ENCODE results near the gene HPS1. TPM values are rescaled to one million over a fixed set of nuclear protein-coding genes. Genes with fewer than 3 reads are reported as not detected.
A peak's percentile ranks its signal among the peaks of the same experiment; 100 is the strongest.

HPS1 gene
- total RNA-seq, 2 donors from 2014 or later = 78.8 to 124 TPM

GRCh38 chr10:98417973-98418664 lies 28.6 kb downstream of the HPS1 start:
- Mint-ChIP-seq H3K27ac (no peak overlapping the region), H3K9me3 (no peaks in the 10 kb centered on the region), H3K36me3 (peaks cover 6% of the 10 kb centered on the region), H3K4me3 (no peak overlapping the region), H3K27me3 (no peaks in the 10 kb centered on the region), H3K4me1 (ENCODE audit: low read depth in 2 of 2) (peaks cover 11 to 14% of the 10 kb centered on the region in 2 donors)
- ATAC-seq (no peak), DNase-seq (ENCODE audit: low spot score) (no peak)

GRCh38 chr10:98417481-98417959 lies 29.2 kb downstream of the HPS1 start:
- peaks cover 11 to 14% of the 10 kb centered on the region in 2 donors for H3K4me1 Mint-ChIP-seq (ENCODE audit: low read depth in 2 of 2)
- H3K4me3 Mint-ChIP-seq = no peak overlapping the region
- H3K27me3 Mint-ChIP-seq = no peaks in the 10 kb centered on the region
- peaks cover 6% of the 10 kb centered on the region for H3K36me3 Mint-ChIP-seq
- DNase-seq (ENCODE audit: low spot score) (no peak), ATAC-seq (no peak)
- no peaks in the 10 kb centered on the region for H3K9me3 Mint-ChIP-seq
- H3K27ac Mint-ChIP-seq = no peak overlapping the region

GRCh38 chr10:98416606-98417388 lies 29.9 kb downstream of the HPS1 start:
- ATAC-seq (no peak), DNase-seq (ENCODE audit: low spot score) (no peak)
- Mint-ChIP-seq H3K27ac (no peak overlapping the region), H3K9me3 (no peaks in the 10 kb centered on the region), H3K27me3 (no peaks in the 10 kb centered on the region), H3K4me3 (no peak overlapping the region), H3K36me3 (peaks cover 6% of the 10 kb centered on the region), H3K4me1 (ENCODE audit: low read depth in 2 of 2) (peaks cover 11 to 14% of the 10 kb centered on the region in 2 donors)

DNA sequence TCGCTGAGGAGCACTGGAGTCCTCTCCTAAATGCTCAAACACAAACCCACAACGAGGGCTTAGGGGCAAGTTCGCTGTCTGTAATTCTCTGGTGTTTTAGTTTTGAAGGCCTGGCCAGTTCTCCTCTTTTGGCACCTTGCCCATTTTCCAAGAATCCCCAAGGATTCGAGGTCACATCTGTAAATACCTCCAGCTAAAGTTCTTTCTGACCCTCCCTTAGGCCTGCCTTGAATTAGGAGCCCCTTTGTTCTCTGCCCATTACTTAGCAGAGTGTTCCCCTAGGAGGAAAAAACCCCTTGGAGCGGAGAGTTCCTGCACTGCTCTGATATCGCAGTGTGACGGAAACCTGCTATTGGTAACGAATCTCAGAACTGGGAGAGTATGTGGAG lies 31.0 kb downstream of the HPS1 start:
- peak overlapping the region in 1 of 2 donors; percentile 70 for H3K27ac Mint-ChIP-seq
- ATAC-seq (no peak), DNase-seq (ENCODE audit: low spot score) (no peak)
- peaks cover 11 to 14% of the 10 kb centered on the region in 2 donors for H3K4me1 Mint-ChIP-seq (ENCODE audit: low read depth in 2 of 2)
- H3K4me3 Mint-ChIP-seq = no peak overlapping the region
- H3K9me3 Mint-ChIP-seq = no peaks in the 10 kb centered on the region
- no peaks in the 10 kb centered on the region for H3K27me3 Mint-ChIP-seq
- H3K36me3 Mint-ChIP-seq = no peaks in the 10 kb centered on the region

DNA sequence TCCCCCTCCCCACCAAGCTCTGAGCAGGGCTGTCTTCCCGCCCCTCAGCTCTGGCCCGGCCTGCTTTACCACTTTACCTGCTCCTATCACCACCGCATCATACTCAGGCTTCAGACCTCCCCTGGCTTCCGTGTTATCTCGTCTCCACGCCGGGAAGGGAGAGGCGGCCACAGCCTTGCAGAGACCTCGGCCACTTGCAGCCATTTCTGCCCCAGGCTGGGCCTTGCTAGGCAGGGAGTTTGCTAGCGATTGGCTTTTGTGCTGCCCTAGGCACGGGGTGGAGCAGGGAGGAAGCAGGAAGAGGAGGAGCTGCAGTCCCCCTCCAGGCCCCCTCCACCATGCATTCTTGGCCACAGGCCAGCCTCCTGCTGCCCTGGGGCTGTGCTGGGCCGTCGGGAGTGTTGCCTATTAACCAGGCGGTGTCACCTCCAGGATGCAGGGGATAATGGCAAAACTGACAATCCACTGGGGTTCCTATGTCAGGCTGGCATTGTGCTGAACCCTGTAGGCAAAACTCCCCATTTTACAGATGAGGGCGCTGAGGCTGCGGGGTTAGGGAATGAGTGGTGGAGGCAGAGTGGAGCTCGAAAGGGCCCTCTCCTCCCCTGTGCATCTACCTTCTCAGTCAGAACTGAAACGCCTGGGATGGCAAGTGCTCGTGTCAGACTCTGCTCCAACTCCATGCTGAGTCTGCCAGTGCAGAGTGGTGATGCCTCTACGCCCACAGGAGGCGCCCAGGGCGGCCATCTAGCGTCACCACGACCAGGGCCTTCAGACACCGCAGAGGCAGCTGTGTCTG lies 31.6 kb downstream of the HPS1 start, which contains the start of gene PYROXD2:
TSS of gene PYROXD2 (minus strand) at position 251 of the 799 bp plus-strand sequence. CDS start at position 204, 47 bp downstream.
- H3K27ac Mint-ChIP-seq = peak within 1 kb of the TSS; percentile 70 to 83
- ATAC-seq (peak; percentile 81 to 84), DNase-seq (ENCODE audit: low spot score) (no peak)
- peaks cover 11 to 14% of the 10 kb centered on the region in 2 donors for H3K4me1 Mint-ChIP-seq (ENCODE audit: low read depth in 2 of 2)
- peak within 1 kb of the TSS; percentile 81 for H3K4me3 Mint-ChIP-seq
- H3K36me3 Mint-ChIP-seq = no peaks in the 10 kb centered on the region
- no peaks in the 10 kb centered on the region for H3K9me3 Mint-ChIP-seq
- H3K27me3 Mint-ChIP-seq = no peaks in the 10 kb centered on the region

DNA sequence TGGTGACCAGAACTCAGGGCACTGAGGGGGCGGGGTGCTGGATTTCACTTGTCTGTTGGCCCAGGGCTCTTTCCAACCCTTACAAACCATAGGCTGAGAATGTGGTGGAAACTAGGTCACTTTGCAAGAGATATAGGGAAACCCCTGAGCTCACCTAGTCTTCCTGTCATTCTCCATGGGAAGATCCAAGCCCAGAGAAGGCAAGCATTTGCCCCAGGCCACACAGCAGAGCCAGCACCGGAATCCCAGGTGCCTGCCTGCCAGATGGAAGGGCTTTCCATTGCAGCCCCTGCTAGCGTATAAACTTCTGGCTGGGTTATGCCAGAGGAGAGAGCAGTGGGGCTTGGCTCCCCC lies 32.2 kb downstream of the HPS1 start:
- H3K27me3 Mint-ChIP-seq = no peaks in the 10 kb centered on the region
- ATAC-seq = no peak

DNA sequence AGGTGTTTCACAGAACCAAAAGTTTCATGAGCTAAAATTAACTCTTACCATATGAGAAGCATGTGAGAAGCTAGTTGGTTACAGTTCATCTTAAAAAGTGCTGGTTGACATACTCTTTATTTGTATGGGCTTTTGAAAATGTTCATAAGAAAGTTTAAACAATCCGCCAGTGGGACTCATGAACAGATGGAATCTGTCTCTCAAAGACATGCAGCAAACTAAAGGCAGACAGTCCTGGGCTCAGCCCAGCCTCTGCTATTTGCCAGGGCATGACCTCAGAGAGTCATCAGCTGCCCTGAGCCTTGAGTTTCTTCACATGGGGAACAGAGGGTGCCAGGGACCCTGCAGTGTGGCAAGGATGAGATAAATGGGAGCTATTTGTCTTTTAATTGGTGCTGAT lies 35.0 kb downstream of the HPS1 start:
- Mint-ChIP-seq H3K36me3 (no peaks in the 10 kb centered on the region), H3K27me3 (no peaks in the 10 kb centered on the region), H3K27ac (no peak overlapping the region), H3K4me1 (ENCODE audit: low read depth in 2 of 2) (peaks cover 11 to 15% of the 10 kb centered on the region in 2 donors), H3K9me3 (no peaks in the 10 kb centered on the region), H3K4me3 (no peak overlapping the region)
- ATAC-seq (no peak), DNase-seq (ENCODE audit: low spot score) (no peak)

More for the DNA sequence above, 32.2 kb downstream of the HPS1 start:
- peak overlapping the region; percentile 70 to 83 for H3K27ac Mint-ChIP-seq
- no peaks in the 10 kb centered on the region for H3K36me3 Mint-ChIP-seq
- peak overlapping the region; percentile 81 for H3K4me3 Mint-ChIP-seq
- no peaks in the 10 kb centered on the region for H3K9me3 Mint-ChIP-seq
- H3K4me1 Mint-ChIP-seq (ENCODE audit: low read depth in 2 of 2) = peaks cover 11 to 12% of the 10 kb centered on the region in 2 donors
- DNase-seq (ENCODE audit: low spot score) = no peak

- no peak overlapping the region for H3K27ac Mint-ChIP-seq
- DNase-seq (ENCODE audit: low spot score) (no peak), ATAC-seq (no peak)
- H3K27me3 Mint-ChIP-seq = no peaks in the 10 kb centered on the region
- H3K4me1 Mint-ChIP-seq (ENCODE audit: low read depth in 2 of 2) = peaks cover 11 to 15% of the 10 kb centered on the region in 2 donors
- no peak overlapping the region for H3K4me3 Mint-ChIP-seq
- H3K9me3 Mint-ChIP-seq = no peaks in the 10 kb centered on the region
- H3K36me3 Mint-ChIP-seq = no peaks in the 10 kb centered on the region
Measured at GRCh38 chr10:98411166-98411565, 35.6 kb downstream of the HPS1 start.

DNA sequence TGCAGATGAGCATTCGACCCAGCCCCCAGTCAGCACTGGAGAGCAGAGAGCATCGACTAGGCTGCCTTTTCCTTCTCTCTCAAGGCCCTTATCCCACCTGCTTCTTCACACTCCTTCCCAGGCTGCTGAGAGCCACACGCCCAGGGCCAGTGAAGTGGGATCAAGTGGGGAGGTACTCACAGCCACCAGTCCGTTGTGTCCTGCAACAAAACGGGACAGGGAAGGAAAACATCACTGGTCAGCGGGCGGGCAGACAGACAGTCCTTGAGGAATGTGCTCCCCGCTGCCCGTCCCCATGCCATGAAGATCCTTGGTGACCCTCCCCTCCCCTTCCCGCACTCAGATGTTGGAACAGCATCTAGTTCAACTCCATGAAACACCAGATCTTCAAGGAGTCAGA lies 36.0 kb downstream of the HPS1 start:
- no peaks in the 10 kb centered on the region for H3K27me3 Mint-ChIP-seq
- H3K4me3 Mint-ChIP-seq = no peak overlapping the region
- no peaks in the 10 kb centered on the region for H3K9me3 Mint-ChIP-seq
- DNase-seq (ENCODE audit: low spot score) (no peak), ATAC-seq (no peak)
- no peak overlapping the region for H3K27ac Mint-ChIP-seq
- no peaks in the 10 kb centered on the region for H3K36me3 Mint-ChIP-seq
- H3K4me1 Mint-ChIP-seq (ENCODE audit: low read depth in 2 of 2) = peaks cover 11 to 15% of the 10 kb centered on the region in 2 donors

GRCh38 chr10:98410135-98410743 lies 36.5 kb downstream of the HPS1 start:
- no peak overlapping the region for H3K27ac Mint-ChIP-seq
- peaks cover 11 to 15% of the 10 kb centered on the region in 2 donors for H3K4me1 Mint-ChIP-seq (ENCODE audit: low read depth in 2 of 2)
- H3K27me3 Mint-ChIP-seq = no peaks in the 10 kb centered on the region
- H3K4me3 Mint-ChIP-seq = no peak overlapping the region
- DNase-seq (ENCODE audit: low spot score) = no peak
- no peaks in the 10 kb centered on the region for H3K9me3 Mint-ChIP-seq
- H3K36me3 Mint-ChIP-seq = no peaks in the 10 kb centered on the region
- ATAC-seq = no peak

- Mint-ChIP-seq H3K27ac (no peak overlapping the region), H3K36me3 (peaks cover 1% of the 10 kb centered on the region), H3K27me3 (no peaks in the 10 kb centered on the region), H3K9me3 (no peaks in the 10 kb centered on the region), H3K4me1 (ENCODE audit: low read depth in 2 of 2) (peaks cover 12 to 15% of the 10 kb centered on the region in 2 donors), H3K4me3 (no peak overlapping the region)
- peak in 1 of 2 donors; percentile 70 for ATAC-seq
- DNase-seq (ENCODE audit: low spot score) = no peak
Measured at GRCh38 chr10:98408799-98409198, 37.9 kb downstream of the HPS1 start.

DNA sequence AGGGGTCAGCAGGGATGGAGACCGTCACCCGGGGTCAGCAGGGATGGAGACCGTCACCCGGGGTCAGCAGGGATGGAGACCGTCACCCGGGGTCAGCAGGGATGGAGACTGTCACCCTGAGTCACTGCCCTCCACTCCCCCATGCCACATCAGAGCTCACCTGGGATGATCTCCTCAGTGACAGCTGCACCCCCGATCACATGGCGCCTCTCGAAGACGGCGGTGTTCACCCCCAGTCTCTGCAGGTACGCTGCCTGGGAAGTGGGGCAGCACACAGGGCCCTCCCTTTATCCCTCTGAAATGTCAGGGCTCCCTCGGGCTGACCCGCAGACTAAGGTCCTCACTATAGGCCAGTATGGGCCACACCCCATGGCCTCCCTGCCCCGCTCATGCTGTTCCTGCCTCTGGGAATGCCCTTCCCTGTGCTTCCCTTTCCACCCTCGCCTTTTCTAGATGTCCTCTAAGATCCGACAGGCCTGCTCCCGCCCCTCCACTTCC lies 38.9 kb downstream of the HPS1 start:
- Mint-ChIP-seq H3K4me1 (ENCODE audit: low read depth in 2 of 2) (peaks cover 19% of the 10 kb centered on the region in 2 donors), H3K27me3 (no peaks in the 10 kb centered on the region), H3K36me3 (peaks cover 7% of the 10 kb centered on the region), H3K4me3 (no peak overlapping the region), H3K27ac (no peak overlapping the region), H3K9me3 (no peaks in the 10 kb centered on the region)
- no peak for DNase-seq (ENCODE audit: low spot score)
- ATAC-seq = no peak

Measured in natural killer cell treated with Interleukin-12 subunit alpha and Interleukin-12 subunit beta and Interleukin-15 and Interleukin-18, amount 100 ng/mL, for 72 hours (primary cell).